ENCODE results near the gene SH3RF2.

DNA sequence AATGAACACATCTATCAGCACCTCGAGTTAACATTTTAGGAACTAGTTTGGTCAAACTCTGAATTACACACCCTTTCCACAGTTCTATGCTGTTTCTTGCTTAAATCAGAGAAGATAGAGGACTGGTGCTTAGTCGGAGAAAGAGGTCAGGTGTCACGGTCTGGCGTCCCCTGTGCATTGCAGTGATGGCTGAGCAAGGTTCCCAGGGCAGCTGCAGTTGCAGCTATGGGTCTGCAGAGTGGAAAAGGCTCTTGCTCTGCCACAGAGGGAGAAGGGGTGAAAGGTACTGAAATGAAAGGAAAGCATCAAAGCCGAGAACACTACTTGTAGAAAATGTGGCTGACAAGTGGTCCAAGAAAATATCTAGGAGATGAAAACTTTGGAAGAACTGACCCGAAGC is 25.2 kb upstream of the SH3RF2 start:
- TF ChIP-seq, protein P1, sequence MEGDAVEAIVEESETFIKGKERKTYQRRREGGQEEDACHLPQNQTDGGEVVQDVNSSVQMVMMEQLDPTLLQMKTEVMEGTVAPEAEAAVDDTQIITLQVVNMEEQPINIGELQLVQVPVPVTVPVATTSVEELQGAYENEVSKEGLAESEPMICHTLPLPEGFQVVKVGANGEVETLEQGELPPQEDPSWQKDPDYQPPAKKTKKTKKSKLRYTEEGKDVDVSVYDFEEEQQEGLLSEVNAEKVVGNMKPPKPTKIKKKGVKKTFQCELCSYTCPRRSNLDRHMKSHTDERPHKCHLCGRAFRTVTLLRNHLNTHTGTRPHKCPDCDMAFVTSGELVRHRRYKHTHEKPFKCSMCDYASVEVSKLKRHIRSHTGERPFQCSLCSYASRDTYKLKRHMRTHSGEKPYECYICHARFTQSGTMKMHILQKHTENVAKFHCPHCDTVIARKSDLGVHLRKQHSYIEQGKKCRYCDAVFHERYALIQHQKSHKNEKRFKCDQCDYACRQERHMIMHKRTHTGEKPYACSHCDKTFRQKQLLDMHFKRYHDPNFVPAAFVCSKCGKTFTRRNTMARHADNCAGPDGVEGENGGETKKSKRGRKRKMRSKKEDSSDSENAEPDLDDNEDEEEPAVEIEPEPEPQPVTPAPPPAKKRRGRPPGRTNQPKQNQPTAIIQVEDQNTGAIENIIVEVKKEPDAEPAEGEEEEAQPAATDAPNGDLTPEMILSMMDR (IDR thresholded peaks at IDR 0.05) = no peak
- TF ChIP-seq POLR2AphosphoS5 (IDR thresholded peaks at IDR 0.05) = no peak
- no peak for TF ChIP-seq POLR2A (IDR thresholded peaks at IDR 0.05)
- no peak for TF ChIP-seq EP300 (IDR thresholded peaks at IDR 0.05)

Data from upper lobe of left lung (tissue), 4 donors.